K562 (cell line): ENCODE data around the gene ARL3.

Source experiments
- EHMT2 ChIP-seq: fragments of 450-650 bp; IDR thresholded peaks from 2 replicates; pipeline ENCODE4 v1.6.1; 2018; ENCODE audit warnings: antibody characterized with exemption
- FOSL1 ChIP-seq: fragments of 200-800 bp; sonication (Bioruptor generic); conservative IDR thresholded peaks from 2 replicates; pipeline ENCODE4 v1.6.1; 2016; ENCODE audit warnings: missing genetic modification characterization, missing compliant biosample characterization
- POLR2AphosphoS5 ChIP-seq: IDR thresholded peaks from 2 replicates; pipeline ENCODE4 v1.6.1; 2011; ENCODE audit warnings: mild to moderate bottlenecking, low read depth, low read length, moderate library complexity; ENCODE audit not compliant: control insufficient read depth, insufficient read depth
- SIN3A ChIP-seq, 2 experiments: fragments of 150-350 bp in 1 of 2; IDR thresholded peaks; 2 replicates each; pipeline ENCODE4 v1.6.1; 2011 to 2016; ENCODE audit warnings: borderline replicate concordance in 2 of 2, low read depth in 2 of 2, low read length in 2 of 2, mild to moderate bottlenecking in 2 of 2, moderate library complexity in 2 of 2; ENCODE audit not compliant: control insufficient read depth in 1 of 2
- ZFX ChIP-seq: sonication (generic); formaldehyde crosslinking; IDR thresholded peaks from 2 replicates; pipeline ENCODE4 v1.8.0; 2022; ENCODE audit warnings: mild to moderate bottlenecking, missing genetic modification reagents, moderate library complexity
- TF ChIP-seq, protein P1 (sequence below), 3 experiments: IDR thresholded peaks in 2 of 3; conservative IDR thresholded peaks in 1 of 3; 2 replicates each; pipeline ENCODE4 v1.5.1; 2011 to 2012; ENCODE audit warnings: low read length in 3 of 3, mild to moderate bottlenecking in 3 of 3, control low read depth in 2 of 3, improper control_type of control experiment in 1 of 3, inconsistent platforms in 1 of 3, low read depth in 1 of 3, mixed read lengths in 1 of 3, moderate library complexity in 1 of 3; ENCODE audit not compliant: insufficient read depth in 2 of 3
- TF ChIP-seq, protein P2 (sequence below): sonication (generic); formaldehyde crosslinking; IDR thresholded peaks from 2 replicates; pipeline ENCODE4 v1.8.0; 2023; ENCODE audit warnings: mild to moderate bottlenecking, missing genetic modification reagents
- TF ChIP-seq, protein P3 (sequence below): fragments of 150-350 bp; conservative IDR thresholded peaks from 2 replicates; pipeline ENCODE4 v1.6.1; 2014; ENCODE audit warnings: low read length
- TF ChIP-seq, protein P4 (sequence below): fragments of 250-450 bp; sonication (Bioruptor Pico); IDR thresholded peaks from 2 replicates; pipeline ENCODE4 v1.5.0; 2020; ENCODE audit warnings: mild to moderate bottlenecking, borderline replicate concordance

DNA sequence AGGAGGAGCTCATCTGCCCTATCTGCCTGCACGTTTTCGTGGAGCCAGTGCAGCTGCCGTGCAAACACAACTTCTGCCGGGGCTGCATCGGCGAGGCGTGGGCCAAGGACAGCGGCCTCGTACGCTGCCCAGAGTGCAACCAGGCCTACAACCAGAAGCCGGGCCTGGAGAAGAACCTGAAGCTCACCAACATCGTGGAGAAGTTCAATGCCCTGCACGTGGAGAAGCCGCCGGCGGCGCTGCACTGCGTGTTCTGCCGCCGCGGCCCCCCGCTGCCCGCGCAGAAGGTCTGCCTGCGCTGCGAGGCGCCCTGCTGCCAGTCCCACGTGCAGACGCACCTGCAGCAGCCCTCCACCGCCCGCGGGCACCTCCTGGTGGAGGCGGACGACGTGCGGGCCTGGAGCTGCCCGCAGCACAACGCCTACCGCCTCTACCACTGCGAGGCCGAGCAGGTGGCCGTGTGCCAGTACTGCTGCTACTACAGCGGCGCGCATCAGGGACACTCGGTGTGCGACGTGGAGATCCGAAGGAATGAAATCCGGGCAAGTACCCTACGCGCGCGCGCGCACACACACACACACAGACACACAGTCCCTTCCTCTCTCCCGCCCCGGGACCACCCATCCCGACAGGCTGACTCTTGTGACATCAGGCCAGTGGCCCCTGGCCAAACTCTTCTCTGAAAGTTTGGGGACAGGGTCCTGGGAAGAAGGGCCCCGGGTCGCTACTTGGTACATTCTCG lies 69.4 kb downstream of the ARL3 start:
- TF ChIP-seq ZFX (CRISPR knock-in tag) (peak; percentile 76), EHMT2 (no peak), POLR2AphosphoS5 (no peak), SIN3A (IDR thresholded peaks at IDR 0.05; ENCODE audit: borderline replicate concordance in 2 of 2, control insufficient read depth in 1 of 2, low read depth in 2 of 2, low read length in 2 of 2) (no peak), FOSL1 (tag) (0 out of 2 replicates have a peak, but pooled peaks have one; percentile 7)
- TF ChIP-seq, protein P1, sequence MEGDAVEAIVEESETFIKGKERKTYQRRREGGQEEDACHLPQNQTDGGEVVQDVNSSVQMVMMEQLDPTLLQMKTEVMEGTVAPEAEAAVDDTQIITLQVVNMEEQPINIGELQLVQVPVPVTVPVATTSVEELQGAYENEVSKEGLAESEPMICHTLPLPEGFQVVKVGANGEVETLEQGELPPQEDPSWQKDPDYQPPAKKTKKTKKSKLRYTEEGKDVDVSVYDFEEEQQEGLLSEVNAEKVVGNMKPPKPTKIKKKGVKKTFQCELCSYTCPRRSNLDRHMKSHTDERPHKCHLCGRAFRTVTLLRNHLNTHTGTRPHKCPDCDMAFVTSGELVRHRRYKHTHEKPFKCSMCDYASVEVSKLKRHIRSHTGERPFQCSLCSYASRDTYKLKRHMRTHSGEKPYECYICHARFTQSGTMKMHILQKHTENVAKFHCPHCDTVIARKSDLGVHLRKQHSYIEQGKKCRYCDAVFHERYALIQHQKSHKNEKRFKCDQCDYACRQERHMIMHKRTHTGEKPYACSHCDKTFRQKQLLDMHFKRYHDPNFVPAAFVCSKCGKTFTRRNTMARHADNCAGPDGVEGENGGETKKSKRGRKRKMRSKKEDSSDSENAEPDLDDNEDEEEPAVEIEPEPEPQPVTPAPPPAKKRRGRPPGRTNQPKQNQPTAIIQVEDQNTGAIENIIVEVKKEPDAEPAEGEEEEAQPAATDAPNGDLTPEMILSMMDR (IDR thresholded peaks at IDR 0.05 in 2 of 3, conservative IDR thresholded peaks at IDR 0.05 in 1 of 3; ENCODE audit: insufficient read depth in 2 of 3, low read depth in 1 of 3, low read length in 3 of 3) = peak; percentile 48 to 67 (median 50); a peak in 5 of 6 replicates
- TF ChIP-seq, protein P2, sequence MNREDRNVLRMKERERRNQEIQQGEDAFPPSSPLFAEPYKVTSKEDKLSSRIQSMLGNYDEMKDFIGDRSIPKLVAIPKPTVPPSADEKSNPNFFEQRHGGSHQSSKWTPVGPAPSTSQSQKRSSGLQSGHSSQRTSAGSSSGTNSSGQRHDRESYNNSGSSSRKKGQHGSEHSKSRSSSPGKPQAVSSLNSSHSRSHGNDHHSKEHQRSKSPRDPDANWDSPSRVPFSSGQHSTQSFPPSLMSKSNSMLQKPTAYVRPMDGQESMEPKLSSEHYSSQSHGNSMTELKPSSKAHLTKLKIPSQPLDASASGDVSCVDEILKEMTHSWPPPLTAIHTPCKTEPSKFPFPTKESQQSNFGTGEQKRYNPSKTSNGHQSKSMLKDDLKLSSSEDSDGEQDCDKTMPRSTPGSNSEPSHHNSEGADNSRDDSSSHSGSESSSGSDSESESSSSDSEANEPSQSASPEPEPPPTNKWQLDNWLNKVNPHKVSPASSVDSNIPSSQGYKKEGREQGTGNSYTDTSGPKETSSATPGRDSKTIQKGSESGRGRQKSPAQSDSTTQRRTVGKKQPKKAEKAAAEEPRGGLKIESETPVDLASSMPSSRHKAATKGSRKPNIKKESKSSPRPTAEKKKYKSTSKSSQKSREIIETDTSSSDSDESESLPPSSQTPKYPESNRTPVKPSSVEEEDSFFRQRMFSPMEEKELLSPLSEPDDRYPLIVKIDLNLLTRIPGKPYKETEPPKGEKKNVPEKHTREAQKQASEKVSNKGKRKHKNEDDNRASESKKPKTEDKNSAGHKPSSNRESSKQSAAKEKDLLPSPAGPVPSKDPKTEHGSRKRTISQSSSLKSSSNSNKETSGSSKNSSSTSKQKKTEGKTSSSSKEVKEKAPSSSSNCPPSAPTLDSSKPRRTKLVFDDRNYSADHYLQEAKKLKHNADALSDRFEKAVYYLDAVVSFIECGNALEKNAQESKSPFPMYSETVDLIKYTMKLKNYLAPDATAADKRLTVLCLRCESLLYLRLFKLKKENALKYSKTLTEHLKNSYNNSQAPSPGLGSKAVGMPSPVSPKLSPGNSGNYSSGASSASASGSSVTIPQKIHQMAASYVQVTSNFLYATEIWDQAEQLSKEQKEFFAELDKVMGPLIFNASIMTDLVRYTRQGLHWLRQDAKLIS (CRISPR knock-in tag) = no peak; the same call in 1 of the 2 replicates
- TF ChIP-seq, protein P3, sequence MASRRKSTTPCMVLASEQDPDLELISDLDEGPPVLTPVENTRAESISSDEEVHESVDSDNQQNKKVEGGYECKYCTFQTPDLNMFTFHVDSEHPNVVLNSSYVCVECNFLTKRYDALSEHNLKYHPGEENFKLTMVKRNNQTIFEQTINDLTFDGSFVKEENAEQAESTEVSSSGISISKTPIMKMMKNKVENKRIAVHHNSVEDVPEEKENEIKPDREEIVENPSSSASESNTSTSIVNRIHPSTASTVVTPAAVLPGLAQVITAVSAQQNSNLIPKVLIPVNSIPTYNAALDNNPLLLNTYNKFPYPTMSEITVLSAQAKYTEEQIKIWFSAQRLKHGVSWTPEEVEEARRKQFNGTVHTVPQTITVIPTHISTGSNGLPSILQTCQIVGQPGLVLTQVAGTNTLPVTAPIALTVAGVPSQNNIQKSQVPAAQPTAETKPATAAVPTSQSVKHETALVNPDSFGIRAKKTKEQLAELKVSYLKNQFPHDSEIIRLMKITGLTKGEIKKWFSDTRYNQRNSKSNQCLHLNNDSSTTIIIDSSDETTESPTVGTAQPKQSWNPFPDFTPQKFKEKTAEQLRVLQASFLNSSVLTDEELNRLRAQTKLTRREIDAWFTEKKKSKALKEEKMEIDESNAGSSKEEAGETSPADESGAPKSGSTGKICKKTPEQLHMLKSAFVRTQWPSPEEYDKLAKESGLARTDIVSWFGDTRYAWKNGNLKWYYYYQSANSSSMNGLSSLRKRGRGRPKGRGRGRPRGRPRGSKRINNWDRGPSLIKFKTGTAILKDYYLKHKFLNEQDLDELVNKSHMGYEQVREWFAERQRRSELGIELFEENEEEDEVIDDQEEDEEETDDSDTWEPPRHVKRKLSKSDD = no peak
- TF ChIP-seq, protein P4, sequence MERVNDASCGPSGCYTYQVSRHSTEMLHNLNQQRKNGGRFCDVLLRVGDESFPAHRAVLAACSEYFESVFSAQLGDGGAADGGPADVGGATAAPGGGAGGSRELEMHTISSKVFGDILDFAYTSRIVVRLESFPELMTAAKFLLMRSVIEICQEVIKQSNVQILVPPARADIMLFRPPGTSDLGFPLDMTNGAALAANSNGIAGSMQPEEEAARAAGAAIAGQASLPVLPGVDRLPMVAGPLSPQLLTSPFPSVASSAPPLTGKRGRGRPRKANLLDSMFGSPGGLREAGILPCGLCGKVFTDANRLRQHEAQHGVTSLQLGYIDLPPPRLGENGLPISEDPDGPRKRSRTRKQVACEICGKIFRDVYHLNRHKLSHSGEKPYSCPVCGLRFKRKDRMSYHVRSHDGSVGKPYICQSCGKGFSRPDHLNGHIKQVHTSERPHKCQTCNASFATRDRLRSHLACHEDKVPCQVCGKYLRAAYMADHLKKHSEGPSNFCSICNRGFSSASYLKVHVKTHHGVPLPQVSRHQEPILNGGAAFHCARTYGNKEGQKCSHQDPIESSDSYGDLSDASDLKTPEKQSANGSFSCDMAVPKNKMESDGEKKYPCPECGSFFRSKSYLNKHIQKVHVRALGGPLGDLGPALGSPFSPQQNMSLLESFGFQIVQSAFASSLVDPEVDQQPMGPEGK (CRISPR knock-in tag) = no peak
